GM18517 (cell line): Measurements from ENCODE around the gene AGBL4.

Experiments
- ATAC-seq: cut with Tn5 transposase; IDR thresholded peaks from one replicate; pipeline ENCODE4 v1.9.1; 2021; ENCODE audit warnings: mild to moderate bottlenecking, moderate library complexity; ENCODE audit not compliant: unreplicated experiment

Gene AGBL4

DNA sequence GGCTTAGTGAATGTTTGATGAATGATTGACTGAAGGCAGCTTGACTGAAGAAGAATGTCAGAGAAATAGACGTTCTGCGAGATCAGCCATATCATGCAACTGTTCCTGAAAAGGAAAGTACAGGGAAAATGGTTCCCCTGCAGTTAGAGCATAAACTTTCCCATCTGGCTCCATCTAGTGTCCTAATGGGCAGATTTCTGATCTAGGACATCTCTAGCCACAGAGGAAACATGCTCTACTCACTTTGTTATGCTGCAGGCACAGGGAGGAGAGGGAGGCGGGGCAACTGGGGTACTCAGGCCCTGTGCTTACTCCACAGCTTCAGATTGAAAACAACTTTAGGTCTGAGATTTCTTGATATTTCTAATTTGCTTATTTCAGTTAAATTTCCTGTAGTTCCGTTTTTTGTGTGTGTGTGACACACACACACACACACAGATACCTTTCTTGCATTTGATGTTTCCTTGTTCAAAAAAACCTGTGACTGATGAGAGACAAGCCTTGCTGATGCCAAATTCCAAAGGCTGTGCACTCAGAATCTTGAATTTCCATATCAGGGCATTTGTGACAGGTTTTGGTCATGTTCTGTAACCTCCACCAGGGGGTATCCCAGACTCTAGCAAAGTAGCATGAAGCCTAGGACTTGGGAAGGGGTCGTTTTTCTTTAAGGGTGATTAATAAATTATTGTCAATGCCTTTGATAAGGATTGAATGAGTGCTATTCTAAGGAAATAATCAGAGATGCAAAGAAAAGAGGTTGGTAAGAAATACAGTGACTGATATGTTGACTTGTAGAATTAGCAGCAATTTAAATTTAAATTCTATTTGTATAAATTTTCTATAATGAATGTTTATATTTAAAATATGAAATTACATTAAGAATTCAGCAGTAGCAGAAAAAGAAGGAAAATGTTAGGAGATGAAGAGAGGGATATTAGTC is 1107.4 kb downstream of the AGBL4 start:
- ATAC-seq = no peak

DNA sequence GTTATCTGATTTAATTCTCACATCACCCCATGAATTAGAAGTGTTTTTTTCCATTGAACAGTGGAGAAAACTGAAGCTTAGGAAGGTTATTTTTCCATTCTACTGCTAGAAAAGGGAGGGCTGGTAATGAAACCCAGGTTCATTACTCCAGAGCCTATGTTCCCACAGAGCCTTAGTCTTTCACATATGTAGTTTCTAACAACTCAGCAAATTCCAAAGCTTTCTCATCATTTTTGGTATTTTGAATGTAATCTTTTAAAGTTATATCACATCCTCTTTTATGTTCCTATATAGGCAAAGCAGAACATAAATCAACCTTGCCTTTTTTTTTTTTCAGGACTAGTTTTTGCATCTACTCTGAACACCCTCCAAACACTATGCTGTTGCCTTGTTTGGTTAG is 1115.1 kb downstream of the AGBL4 start:
- ATAC-seq = no peak

DNA sequence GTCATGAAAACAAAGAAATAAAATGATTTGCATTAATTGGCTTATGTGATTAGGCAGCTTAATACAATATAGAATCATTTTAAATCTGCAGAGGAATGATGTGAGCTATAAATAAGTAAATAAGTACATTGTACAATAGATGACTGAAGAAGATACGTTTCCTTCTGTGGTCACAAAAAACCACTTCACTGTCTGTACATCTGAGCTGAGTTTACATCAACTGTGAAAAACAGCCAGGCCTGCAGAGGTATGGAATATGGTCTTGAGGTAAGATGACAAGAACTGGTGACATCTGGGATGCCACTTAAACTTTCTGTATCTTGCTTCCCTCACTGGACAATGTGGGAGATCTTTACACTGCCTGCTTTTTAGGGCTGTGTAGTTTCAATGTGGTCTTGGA is 1117.0 kb downstream of the AGBL4 start:
- ATAC-seq = no peak

DNA sequence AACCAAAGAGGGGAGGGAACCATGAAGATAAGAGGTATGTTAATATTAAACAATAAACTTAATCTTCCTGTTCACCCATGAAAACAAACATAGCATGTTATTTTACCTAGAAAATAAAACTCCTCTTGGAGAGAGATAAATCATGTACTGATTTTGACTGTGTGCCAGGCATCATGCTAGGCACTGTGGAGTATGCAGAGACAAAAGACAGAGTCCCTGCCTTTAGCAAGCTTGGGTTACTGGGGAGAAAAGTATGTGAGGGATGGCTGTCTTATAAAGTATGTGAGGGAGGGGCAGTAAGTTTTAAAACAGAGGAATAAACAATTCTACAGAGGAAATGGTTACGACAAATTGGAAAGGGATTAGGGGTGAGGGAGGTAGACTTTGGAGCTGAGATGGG is 1117.6 kb downstream of the AGBL4 start:
- no peak for ATAC-seq

DNA sequence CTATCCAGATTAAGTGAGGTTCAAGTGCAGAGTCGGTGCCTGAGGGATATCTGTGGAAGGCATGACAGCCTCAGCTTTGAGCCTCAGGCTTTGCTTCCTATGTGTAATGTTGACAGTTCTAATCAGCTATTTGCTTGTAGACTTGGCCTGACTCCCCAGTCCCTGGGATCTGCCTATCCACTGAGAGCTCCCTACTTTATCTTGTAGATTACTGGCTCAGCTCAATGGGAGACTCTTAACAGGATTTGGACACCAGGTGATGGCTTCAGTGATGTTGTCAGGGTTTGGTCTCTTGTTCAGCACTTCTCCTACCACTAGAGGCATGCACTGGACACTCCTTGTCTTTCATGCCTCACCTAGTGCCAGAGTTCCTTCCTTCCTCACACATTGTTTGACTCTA is 1120.5 kb downstream of the AGBL4 start:
- ATAC-seq = no peak

DNA sequence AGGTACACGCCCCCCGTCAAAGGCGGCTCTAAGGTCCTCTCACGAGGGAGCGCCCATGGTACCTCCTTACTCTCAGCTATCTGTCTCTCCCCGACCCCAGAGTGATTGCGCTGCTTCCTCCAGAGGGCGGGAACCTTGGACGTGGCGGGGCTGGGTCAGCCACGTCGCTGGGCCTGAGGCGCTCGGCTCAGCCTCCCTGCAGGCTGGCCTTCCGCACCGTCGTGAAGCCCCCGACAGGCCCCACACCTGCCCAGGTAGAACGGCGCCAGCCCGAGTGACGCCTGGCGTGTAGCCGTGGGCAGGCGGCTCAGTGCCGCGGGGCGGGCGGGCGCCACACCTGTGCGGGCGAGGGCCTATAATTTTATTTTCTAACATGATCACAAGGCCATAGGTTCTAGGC is 1124.9 kb downstream of the AGBL4 start:
- ATAC-seq = no peak

DNA sequence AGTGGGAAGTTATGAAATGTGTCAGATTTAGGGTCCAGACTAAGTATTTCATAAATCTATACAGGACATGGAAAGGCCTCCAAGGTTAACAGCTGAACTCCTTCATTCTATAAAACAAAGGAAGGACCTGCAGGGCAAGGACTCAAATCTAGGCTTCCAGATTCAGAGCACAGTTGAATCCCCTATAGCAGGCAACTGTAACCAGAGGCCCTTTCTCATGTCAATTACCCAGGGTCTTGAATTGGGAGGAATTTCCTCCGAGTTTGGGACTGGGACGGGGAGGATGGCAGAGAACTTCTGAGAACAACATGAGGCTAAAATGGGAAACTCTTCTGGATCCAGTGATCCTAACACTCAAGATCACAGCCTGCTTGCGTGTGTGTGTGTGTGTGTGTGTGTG is 1134.1 kb downstream of the AGBL4 start:
- no peak for ATAC-seq

DNA sequence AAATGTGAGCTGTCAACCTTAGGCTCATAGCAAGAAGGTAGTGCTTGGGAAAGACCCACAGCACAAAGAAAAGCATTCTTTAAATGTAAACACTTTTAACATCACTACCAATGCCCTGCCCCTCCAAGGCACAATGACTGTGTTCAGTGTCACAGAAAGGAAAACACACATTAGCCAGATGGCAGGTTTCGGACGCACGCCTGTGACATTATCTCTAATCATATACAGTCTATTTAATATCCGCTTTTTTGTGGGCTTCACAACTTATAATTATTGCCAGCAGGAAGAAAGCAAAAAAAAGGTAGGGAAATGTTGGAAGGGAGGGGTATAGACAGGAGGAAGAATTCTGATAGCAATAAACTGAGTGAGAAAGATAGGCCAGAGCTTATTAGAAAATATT is 1134.7 kb downstream of the AGBL4 start:
- no peak for ATAC-seq

DNA sequence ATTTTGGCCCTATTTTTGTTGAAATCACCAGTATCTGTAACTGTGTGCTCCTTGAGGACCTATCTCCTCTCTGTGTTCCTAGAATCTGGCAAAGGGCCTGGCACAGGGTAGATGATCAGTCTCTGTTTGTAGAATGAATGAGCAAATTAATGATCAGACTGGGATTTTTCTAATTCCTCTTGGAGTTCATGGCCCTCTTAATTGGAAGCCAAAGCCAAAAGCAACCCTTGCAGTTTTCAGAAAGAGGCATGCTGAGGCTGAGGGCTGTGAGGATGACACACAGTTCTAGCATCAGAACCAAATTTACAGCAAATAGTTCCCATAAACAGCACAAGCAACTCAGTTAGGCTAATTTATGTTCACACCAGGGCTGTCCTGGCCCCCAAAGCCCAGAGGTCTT is 1136.0 kb downstream of the AGBL4 start:
- no peak for ATAC-seq

DNA sequence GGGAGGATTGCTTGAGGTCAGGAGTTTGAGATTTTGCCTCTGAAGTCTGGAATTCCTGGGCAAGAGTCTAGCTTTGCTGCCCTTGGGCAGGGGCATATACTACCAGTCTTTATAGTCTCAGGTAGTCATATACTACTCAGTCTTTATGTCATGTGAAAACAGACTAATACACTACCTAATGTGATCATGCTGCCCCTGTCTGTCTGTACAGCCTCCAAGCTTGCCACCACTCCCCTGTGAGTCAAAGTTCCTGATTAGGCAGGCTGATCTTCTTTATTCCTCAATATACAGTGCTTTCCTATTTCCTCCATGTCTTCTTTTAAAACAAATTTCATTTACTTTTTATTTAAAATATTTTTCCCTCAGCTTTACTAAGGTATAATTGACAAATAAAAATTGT is 1141.7 kb downstream of the AGBL4 start:
- ATAC-seq = no peak

DNA sequence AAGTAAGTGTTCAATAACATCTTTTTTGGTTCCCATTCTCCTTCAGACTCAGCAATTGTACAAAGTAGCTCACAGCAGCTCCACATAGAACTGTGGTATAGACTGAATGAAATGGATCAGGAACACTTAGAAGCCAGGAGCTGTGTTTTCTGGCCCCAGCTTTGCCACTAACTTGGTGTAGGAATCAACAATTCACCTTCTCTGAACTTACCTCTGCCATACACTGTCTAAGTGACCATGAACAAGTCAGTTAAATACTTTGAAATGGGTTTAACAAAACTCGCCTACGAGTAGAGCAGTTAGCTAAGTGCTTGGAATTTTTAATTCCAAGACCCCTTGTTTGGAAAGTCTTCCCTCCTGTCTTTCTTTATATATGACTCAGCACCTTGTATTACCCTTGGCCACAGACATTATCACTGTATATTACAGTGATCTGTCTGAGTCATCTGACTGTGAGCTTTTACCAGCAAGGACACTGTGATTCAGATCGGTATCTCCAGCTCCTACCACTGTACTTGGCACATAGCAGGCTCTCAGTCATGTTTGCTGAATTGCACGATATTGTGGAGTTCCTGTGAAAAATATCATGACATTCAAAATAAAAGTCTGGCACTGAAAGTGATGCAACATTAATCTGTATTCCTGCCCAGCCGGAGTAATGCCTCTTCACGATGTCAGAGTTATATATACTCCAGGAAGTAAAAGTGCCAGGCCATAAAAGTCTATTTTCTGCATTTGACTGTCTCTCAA is 1145.4 kb downstream of the AGBL4 start:
- ATAC-seq = no peak

DNA sequence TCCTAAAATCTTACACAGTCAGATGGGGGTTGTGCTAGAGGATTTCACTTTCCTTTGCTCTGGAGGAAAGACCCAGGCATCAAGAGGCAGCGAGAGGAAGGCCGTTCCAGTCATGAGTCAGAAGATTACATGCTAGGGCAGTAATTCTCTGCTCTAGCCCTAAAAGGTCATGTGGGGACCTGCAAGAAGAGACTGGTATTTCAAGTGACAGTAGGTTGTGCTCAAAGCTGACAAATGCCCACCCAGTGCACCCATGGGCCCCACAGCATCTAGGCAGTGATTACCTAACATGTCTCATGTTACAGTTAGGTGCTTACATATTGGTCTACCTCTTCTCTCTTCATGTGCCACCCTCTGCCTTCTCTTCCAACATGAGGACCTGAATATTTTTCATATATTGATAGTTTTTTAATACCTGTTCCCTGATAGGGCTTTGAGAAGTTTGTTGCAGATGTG is 1147.4 kb downstream of the AGBL4 start:
- ATAC-seq = no peak

DNA sequence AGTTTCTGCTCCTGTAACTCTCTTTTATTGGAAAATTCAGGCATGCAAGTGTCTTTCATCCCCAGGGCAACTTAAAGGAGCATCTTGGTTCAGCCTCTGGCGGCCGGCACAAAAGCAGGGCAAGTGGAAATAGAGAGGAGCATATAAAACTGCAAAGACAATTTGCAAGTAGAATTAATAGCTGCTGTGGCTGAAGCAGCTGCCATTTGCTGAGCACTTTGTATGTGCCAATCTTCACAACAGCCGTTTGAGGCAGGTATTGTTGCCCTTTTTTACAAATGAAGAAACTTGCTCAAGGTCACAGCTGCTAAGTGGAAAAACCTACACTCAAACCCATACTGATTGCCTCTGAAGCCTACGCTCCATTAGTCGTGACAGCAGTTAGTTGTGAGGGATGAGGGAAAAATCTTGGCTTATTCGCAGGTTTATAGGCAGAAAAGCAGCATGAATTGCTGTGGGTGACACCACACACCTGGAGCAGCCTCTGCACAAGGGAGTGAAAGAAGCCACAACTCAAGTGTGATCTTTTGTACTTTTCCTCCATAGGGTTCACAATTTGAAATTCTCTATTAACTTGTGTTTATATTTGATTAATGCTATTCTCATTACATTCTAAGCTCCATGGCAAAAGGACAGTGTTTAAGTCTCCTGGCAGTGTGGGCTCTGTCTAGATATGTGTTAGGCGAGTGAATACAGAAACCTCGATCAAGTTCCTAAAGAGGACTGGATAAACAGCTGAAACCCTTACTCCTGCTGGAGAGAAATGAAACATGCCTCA is 1148.0 kb downstream of the AGBL4 start:
- ATAC-seq = no peak

DNA sequence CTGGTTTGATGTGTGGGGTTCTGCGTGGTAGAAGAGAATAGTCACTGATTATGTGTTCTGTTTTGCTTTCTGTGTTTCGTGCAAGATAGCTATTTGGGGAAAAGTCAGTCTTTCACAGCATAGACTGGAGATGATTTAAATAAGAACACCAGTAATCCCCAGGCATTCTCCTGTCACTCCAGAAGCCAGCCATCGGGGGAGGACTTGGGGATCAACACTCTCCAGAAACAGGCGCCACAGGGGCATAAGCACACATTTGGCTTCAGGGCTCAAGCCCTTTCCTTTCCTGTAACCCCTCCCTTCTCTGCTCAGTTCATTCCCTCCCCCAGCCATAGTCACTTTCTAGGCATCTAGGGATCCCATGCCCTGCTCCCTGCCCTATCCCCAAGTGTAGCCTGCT is 1149.8 kb downstream of the AGBL4 start:
- no peak for ATAC-seq

DNA sequence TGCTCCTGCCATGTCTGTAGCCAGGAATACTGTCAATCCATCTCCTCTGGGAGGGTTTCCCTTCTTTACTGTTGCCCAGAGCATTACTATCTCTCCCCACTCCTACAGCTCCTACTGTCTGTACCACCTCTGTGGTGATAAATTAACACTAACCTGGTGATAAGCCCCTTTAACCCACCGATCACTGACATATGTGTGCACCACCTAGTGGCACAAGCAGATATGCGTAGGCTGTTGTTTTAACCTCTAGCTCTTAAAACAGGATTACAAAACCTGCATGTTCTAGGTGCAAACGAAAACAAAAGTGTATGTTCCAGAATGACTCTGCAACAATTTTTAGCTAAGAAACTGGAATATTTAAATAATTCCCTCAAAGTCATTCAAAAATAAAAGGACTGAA is 1153.2 kb downstream of the AGBL4 start:
- ATAC-seq = no peak

DNA sequence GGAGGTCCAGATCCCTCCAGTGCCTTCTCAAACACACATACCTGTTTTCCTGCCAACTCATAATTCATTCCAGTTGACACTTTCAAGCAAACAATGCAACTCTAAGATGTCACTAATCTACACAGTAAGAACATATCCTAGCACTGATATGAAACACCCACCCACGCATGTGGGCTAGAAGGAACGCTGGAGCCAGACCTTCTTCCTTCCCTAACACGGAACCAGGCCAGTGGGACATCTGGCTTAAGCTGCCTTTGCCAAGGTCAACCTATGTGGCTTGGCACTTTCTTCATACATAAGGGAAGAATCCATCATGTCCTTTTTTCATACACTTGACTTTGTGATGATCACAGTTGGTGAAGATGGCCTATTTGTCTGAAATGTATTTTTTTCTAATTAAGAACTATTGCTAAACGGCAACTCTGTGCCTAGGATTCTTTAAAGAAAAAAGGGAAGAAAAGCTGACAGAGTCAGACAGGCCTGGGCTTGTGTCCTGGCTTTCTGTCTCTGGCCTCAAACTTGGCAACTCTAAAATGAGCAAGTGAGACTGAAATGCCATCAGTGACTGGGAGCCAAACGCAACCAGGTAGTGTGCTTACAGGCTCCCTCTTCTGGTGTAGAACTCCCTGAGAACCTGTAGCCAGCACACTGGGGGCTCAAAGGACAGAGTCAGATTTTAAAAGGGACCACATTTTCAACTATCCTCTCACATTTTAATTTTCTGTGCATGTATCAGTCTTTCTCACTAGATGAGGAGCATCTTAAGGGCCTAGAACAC is 1154.4 kb downstream of the AGBL4 start:
- no peak for ATAC-seq

DNA sequence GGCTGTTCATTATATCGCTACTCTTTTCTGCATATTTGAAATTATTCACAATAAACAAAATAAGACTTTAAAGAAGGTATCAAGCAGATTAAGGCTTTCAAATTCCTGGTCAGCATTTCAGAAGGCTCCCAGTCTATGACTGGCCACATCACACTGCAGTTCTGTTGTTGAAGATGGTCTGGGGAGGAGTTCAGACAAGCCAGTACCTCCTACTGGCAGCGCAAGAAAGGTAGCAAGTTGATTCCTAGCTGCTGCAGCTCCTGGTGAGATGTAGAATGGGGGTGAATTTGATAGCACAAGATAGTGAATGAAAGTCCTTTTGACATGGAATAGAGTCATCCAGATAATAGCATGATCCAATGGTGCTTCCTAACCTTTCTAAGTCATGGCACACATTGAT is 1158.8 kb downstream of the AGBL4 start:
- no peak for ATAC-seq

DNA sequence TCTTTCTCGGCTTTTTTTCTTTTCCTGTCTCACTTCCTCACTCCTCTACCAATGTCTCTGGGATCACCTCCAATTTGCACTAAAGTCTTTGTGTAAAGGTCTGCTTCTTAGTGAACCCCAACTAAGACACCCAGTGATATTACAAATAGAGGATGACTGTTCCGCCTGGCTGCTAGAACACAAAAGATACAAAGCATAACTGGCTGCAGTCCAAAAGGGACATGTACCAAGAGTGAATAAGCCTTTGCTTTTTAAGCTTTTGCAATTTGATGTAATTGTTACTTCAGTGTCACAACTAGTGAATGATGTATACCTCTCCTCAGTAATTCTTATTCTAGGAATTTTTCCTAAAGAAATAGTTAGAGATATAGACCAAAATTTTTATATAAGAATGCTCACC is 1164.3 kb downstream of the AGBL4 start:
- ATAC-seq = no peak

DNA sequence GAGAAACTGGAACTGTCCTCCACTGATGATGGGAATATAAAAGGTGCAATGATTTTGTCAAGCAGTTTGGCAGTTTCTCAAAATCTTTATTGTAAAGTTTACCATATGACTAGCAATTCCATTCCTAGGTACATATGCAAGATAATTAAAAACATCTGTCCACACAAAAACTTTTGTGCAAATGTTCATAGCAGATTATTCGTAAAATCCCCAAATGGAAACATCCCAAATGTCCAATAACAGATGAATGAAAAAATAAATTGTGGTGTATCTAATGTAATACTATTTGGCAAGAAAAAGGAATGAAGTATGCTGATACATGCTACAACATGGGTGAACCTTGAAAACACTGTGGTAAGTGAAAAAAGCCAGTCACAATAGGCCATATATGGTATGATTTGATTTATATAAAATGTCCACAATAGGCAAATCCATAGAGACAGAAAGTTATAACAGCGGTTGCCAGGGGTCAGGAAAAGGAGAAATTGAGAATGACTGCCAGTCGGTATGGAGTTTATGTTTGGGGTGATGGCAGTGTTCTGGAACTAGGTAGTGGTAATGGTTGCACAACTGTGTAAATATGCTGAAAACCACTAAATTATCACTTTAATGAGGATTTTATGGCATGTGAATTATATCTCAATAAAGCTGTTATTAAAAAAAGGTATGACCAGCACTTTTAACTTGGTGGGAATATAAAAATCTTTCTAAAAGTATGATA is 1165.4 kb downstream of the AGBL4 start:
- no peak for ATAC-seq

DNA sequence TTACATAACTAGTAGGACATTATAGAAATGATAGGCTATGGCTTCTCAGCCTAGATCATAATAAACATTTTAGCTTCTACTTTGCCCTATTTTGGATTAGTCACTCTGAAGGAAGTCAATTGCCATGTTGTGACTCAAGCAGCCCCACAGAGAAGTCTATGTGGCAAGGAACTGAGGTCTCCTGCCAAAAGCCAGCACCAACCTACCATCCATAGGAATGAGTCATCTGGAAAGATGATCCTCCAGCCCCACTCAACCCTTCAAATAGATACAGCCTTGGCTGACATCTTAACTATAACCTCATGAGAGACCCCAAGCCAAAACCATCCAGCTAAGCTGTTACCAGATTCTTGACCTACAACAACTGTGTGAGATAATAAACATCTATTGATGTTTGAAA is 1170.7 kb downstream of the AGBL4 start:
- ATAC-seq = no peak
